ENCODE data around the gene DHRS4.
"Not testable (repeated sequence)": the region's sequence is repeated elsewhere in the genome, so short reads cannot be mapped to it uniquely, and the experiment has no call there.

Gene DHRS4

DNA sequence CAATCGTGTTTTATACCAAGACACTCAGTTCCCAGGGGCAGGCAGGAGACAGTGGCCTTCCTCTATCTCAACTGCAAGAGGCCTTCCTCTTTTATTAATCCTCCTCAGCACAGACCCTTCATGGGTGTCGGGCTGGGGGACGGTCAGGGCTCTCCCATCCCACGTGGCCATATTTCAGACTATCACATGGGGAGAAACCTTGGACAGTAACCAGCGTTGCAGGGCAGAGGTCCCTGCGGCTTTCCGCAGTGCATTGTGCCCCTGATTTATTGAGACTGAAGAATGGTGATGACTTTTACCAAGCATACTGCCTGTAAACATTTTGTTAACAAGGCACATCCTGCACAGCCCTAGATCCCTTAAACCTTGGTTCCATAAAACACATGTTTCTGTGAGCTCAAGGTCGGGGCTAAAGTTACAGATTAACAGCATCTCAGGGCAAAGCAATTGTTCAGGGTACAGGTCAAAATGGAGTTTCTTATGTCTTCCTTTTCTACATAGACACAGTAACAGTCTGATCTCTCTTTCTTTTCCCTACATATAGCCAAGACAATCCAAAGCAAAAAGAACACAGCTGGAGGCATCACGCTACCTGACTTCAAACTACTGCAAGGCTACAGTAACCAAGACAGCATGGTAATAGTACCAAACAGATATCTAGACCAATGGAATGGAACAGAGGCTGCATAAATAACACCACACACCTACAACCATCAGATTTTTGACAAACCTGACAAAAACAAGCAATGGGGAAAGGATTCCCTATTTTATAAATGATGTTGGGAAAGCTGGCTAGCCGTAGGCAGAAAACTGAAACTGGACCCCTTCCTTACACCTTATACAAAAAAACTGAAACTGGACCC, 28.6 kb downstream of the DHRS4 start:
- DNase-seq (ENCODE audit: low read depth, low spot score) = not testable (repeated sequence)

- DNase-seq (ENCODE audit: low read depth, low spot score) = no peak
These were observed 31.5 kb downstream of the DHRS4 start for GRCh38 chr14:23984891-23985602.

GRCh38 chr14:23988223-23988606, 34.6 kb downstream of the DHRS4 start:
- not testable (repeated sequence) for DNase-seq (ENCODE audit: low read depth, low spot score)

GRCh38 chr14:23988607-23989363, 35.2 kb downstream of the DHRS4 start, which contains the start of gene DHRS4L2:
Gene DHRS4L2 (plus strand): TSS chr14:23988929. CDS start chr14:23988948, 19 bp downstream.
- peak; percentile 30 for DNase-seq (ENCODE audit: low read depth, low spot score)

DNA sequence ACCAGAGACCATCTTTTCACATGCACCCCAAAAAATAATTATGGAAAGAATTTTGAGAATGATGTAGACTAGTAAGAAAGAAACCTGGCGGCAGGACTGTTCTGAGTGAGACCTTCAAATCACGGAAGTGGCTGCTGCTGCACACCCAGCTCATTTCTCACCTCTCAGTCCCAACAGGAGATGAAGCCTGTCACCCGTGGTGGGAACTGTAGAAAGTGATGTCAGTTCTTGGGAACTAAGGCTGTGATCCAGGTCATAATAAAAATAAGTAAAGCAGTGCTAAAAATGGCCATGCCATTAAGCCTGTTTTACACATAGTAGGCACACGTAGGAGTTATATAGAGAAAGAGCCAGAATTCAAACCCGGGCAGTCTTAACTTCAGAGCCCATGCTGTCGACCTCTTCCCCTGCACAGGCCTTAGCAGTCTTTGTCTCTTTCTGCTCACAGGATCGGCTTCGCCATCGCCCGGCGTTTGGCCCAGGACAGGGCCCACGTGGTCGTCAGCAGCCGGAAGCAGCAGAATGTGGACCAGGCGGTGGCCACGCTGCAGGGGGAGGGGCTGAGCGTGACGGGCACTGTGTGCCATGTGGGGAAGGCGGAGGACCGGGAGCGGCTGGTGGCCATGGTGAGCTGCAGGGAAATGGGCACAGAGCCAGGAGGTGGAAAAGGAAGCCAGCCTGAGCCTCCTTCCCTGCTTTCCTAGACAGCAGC, 36.3 kb downstream of the DHRS4 start:
- not testable (repeated sequence) for DNase-seq (ENCODE audit: low read depth, low spot score)

DNA sequence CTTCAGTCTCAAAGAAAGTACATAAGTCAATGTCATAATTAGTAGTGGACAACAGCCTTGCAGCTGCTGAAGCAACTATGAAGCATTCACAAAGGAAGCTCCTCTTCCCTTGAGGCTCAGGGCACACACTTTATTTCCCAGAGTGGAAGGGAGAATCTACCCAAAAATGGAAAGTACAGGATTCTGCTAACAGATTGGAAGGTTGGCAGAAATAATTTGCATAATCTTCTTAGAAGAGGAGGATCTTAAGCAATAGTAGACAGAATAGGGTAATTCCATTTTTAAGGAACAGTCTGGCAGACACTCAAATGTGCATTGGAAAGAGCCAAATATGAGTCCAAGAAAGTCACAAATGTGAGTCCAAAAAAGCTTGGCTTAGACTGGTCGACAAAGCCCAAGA, 37.4 kb downstream of the DHRS4 start:
- DNase-seq (ENCODE audit: low read depth, low spot score) = not testable (repeated sequence)

DNA sequence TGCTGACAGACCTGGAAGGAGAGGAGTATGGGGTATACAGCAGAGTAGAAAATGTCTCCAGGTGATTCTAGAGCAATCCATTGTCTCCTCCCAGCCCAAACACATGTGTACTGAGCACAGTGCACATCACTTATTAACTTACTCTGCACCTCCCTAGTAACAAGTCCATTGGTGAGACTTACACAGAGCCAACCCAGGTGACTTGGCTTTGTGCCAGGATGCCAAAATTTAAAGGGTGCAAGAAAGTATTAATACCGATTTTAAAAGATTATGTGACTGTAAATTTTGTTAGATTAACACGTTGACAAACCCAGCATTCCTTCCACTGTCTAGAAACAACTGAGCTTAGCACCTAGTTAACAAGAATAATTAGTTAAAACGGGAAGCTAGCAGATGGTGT, 39.5 kb downstream of the DHRS4 start:
- not testable (repeated sequence) for DNase-seq (ENCODE audit: low read depth, low spot score)

DNA sequence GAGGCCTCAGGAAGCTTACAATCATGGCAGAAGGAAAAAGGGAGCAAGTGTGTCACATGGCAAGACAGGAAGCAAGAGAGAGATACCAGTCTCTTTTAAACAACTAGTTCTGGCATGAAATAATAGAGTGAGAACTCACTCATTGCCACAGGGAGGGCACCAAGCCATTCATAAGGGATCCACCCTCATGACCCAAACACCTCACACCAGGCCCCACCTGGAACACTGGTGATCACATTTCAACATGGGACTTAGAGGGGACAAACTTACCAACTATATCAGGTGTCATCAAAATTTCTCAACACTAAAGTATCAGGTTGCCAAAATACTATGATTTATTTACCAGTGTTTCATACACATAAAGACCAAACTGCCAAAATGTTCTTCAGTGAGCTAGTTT, 42.4 kb downstream of the DHRS4 start:
- DNase-seq (ENCODE audit: low read depth, low spot score) = not testable (repeated sequence)

GRCh38 chr14:23996825-23997224, 43.3 kb downstream of the DHRS4 start:
- not testable (repeated sequence) for DNase-seq (ENCODE audit: low read depth, low spot score)

- not testable (repeated sequence) for DNase-seq (ENCODE audit: low read depth, low spot score)
These were observed 46.1 kb downstream of the DHRS4 start for GRCh38 chr14:23999640-24000039.

DNA sequence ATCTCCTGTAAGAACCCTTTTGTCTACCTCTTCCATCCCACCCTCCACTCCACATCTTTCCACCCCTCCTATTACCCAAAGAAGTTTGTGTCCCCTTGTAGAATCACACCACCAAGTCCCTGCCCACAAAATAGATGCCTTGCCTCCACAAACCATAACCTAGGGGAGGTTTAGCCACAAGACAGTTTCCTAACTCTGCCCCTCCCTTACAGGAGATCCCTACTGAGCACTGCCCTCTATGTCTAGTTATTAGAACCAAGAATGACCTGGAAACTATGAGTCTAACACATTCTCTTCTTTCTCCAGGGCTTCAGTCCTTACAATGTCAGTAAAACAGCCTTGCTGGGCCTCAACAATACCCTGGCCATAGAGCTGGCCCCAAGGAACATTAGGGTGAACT, 47.5 kb downstream of the DHRS4 start:
- not testable (repeated sequence) for DNase-seq (ENCODE audit: low read depth, low spot score)

- not testable (repeated sequence) for DNase-seq (ENCODE audit: low read depth, low spot score)
These were observed 48.1 kb downstream of the DHRS4 start for GRCh38 chr14:24001679-24002078.

- DNase-seq (ENCODE audit: low read depth, low spot score) = not testable (repeated sequence)
These were observed 52.9 kb downstream of the DHRS4 start for GRCh38 chr14:24006471-24006816.

DNA sequence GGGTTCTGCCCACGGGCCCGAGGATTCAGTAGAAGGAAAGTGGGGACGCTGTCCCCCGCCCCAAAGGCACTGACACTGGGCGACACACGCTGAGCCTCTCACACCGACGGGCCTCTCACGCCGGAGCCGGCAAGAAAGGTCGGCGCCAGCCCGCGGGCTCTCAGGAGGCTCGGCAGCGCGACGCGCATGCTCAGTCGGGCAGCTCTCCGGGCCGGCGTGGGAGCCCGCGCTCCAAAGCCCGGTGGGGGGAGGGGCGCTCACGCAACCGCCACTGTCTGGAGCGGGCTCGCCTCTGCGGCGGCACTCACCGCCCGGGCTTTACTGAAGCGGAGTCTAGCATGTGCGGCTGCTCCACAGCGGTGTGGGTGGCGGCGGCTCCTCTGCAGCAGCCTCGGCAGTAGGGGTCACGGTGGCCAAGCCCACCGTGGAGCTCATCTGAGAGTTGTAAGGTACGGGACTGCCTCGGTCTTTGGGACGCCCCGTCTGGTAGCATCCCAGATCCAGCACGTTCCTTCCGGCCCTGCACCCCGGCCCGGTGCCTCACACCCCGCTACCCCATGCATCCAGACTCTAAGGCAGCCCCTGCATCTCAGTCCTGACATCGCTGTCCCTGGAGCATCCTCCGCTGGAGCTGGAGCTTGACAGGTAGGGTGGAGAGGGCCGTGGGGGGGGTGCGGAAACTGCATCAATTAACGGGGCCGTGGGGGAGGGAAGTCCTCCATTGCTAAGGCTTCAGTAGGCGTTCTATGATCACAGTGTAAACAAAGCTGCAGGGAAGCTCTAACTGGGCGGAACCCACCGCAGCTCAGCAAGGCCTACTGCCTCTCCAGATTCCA, 53.5 kb downstream of the DHRS4 start:
- DNase-seq (ENCODE audit: low read depth, low spot score) = not testable (repeated sequence)

GRCh38 chr14:24011051-24011450, 57.5 kb downstream of the DHRS4 start:
- DNase-seq (ENCODE audit: low read depth, low spot score) = no peak

GRCh38 chr14:24012726-24013273, 59.2 kb downstream of the DHRS4 start:
- DNase-seq (ENCODE audit: low read depth, low spot score) = not testable (repeated sequence)

DNA sequence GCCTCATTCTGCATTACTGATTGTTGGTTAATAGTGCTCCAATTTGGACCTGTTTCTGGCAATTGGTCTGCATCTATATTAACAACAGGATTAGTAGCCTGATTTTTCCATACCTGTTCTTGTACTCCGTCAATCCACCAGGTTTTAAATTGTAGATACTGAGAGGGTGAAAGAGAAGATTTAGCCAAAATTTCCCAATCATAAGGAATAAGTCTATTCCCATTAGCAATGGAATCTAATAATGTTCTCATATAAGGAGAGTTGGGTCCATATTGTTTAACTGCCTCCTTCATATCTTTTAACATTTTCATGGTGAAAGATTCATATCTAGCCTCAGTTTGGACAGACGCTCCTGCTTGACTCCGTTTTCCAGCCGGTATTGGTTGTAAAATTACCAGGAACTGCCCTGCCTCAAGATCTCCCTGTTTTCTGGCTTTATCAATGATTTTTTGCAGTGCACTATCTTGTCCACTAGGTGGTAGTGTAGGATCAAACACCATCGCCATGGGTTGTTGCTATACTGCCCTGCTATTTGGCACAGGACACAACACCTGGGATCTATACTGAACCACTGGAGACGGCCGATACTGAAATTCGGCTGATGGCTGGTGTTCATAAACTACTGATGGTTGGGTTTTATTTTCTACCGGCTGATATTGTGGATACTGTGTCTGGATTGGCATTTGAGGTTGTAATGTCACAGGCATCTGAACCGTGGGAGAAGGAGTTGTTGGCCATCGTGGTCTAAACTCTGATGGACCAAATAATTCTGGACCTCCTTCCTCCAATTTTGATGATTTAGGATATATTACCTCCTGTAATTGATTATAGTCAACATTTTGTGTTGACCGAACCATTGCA, 60.3 kb downstream of the DHRS4 start:
- no peak for DNase-seq (ENCODE audit: low read depth, low spot score)

GRCh38 chr14:24015745-24016144, 62.2 kb downstream of the DHRS4 start:
- not testable (repeated sequence) for DNase-seq (ENCODE audit: low read depth, low spot score)
